KMS-11 (cell line): ENCODE measurements around the gene MND1.

Experiments used
- H2AFZ ChIP-seq: fragments of 200-600 bp; sonication (generic); 2 replicates; pipeline ENCODE4 v1.6.1; 2016; ENCODE audit warnings: antibody characterized with exemption, mixed run types, low read depth
- H3K27ac ChIP-seq: fragments of 200-600 bp; sonication (generic); 2 replicates; pipeline ENCODE4 v1.6.1; 2016; ENCODE audit warnings: mild to moderate bottlenecking, mixed run types
- H3K27me3 ChIP-seq: fragments of 200-600 bp; sonication (generic); 2 replicates; pipeline ENCODE4 v1.6.1; 2017; ENCODE audit warnings: mild to moderate bottlenecking, low read depth, mixed run types, moderate library complexity; ENCODE audit not compliant: insufficient read depth
- H3K36me3 ChIP-seq: fragments of 200-600 bp; sonication (generic); 2 replicates; pipeline ENCODE4 v1.6.1; 2017; ENCODE audit warnings: mild to moderate bottlenecking, mixed run types; ENCODE audit not compliant: insufficient read depth
- H3K4me1 ChIP-seq: fragments of 200-600 bp; sonication (generic); 2 replicates; pipeline ENCODE4 v1.6.1; 2016; ENCODE audit warnings: mild to moderate bottlenecking, low read depth, mixed run types; ENCODE audit not compliant: poor library complexity, severe bottlenecking
- H3K4me2 ChIP-seq: fragments of 200-600 bp; sonication (generic); 2 replicates; pipeline ENCODE4 v1.7.0; 2016; ENCODE audit warnings: mild to moderate bottlenecking, mixed run types
- H3K4me3 ChIP-seq: fragments of 200-600 bp; sonication (generic); IDR thresholded peaks from 2 replicates; pipeline ENCODE4 v1.6.1; 2017; ENCODE audit warnings: low read depth, low read length, mixed read lengths; ENCODE audit not compliant: insufficient read depth
- H3K79me2 ChIP-seq: fragments of 200-600 bp; sonication (generic); 2 replicates; pipeline ENCODE4 v1.6.1; 2016; ENCODE audit warnings: low read depth, mixed run types; ENCODE audit not compliant: insufficient read depth
- H3K9ac ChIP-seq: fragments of 200-600 bp; sonication (generic); 2 replicates; pipeline ENCODE4 v1.6.1; 2016; ENCODE audit warnings: mild to moderate bottlenecking, mixed run types
- H4K20me1 ChIP-seq: fragments of 200-600 bp; sonication (generic); 2 replicates; pipeline ENCODE4 v1.6.1; 2016; ENCODE audit warnings: mild to moderate bottlenecking, mixed run types; ENCODE audit not compliant: insufficient read depth
- TF ChIP-seq, protein P1 (sequence below): fragments of 200-600 bp; sonication (generic); conservative IDR thresholded peaks from 2 replicates; pipeline ENCODE4 v1.6.1; 2017; ENCODE audit warnings: low read depth, mild to moderate bottlenecking, antibody characterized with exemption, low read length, moderate library complexity, mixed read lengths

The MND1 gene

DNA sequence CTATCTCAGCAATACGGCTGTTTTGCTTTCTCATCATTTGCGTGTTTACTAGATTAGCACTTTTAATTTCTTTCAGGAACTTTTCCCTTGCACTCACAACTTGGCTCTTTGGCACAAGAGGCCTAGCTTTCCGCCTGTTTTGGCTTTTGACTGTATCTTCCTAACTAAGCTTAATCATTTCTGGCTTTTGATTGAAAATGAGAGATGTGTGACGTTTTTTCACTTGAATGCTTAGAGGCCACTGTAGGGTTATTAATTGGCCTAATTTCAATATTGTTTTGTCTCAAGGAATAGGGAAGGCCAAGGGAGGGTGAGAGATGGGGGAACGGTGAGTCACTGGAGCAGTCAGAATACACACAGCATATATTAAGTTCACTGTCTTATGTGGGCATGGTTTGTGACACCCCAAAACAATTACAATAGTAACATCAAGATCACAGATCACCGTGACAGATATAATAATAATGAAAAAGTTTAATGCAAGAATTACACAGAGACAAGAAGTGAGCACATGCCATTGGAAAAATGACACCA lies 27.3 kb downstream of the MND1 start:
- H3K9ac ChIP-seq: no peak overlapping the region
- H3K4me3 ChIP-seq: no peak overlapping the region
- TF ChIP-seq, protein P1, sequence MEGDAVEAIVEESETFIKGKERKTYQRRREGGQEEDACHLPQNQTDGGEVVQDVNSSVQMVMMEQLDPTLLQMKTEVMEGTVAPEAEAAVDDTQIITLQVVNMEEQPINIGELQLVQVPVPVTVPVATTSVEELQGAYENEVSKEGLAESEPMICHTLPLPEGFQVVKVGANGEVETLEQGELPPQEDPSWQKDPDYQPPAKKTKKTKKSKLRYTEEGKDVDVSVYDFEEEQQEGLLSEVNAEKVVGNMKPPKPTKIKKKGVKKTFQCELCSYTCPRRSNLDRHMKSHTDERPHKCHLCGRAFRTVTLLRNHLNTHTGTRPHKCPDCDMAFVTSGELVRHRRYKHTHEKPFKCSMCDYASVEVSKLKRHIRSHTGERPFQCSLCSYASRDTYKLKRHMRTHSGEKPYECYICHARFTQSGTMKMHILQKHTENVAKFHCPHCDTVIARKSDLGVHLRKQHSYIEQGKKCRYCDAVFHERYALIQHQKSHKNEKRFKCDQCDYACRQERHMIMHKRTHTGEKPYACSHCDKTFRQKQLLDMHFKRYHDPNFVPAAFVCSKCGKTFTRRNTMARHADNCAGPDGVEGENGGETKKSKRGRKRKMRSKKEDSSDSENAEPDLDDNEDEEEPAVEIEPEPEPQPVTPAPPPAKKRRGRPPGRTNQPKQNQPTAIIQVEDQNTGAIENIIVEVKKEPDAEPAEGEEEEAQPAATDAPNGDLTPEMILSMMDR: no peak
- no peaks in the 10 kb centered on the region for H4K20me1 ChIP-seq
- H3K79me2 ChIP-seq: no peaks in the 10 kb centered on the region
- no peaks in the 10 kb centered on the region for H3K36me3 ChIP-seq
- H3K27ac ChIP-seq: no peak overlapping the region
- H3K4me1 ChIP-seq: no peaks in the 10 kb centered on the region
- no peak overlapping the region for H3K4me2 ChIP-seq
- H3K27me3 ChIP-seq: no peaks in the 10 kb centered on the region
- no peak overlapping the region for H2AFZ ChIP-seq

- no peaks in the 10 kb centered on the region for H4K20me1 ChIP-seq
- TF ChIP-seq, protein P1: no peak
- H3K79me2 ChIP-seq: no peaks in the 10 kb centered on the region
- H3K27me3 ChIP-seq: no peaks in the 10 kb centered on the region
- no peak overlapping the region for H3K27ac ChIP-seq
- H2AFZ ChIP-seq: no peak overlapping the region
- H3K4me1 ChIP-seq: no peaks in the 10 kb centered on the region
- H3K4me3 ChIP-seq: no peak overlapping the region
- H3K9ac ChIP-seq: no peak overlapping the region
- H3K4me2 ChIP-seq: no peak overlapping the region
- H3K36me3 ChIP-seq: no peaks in the 10 kb centered on the region
Observed at GRCh38 chr4:153372967-153373562, 28.6 kb downstream of the MND1 start.

DNA sequence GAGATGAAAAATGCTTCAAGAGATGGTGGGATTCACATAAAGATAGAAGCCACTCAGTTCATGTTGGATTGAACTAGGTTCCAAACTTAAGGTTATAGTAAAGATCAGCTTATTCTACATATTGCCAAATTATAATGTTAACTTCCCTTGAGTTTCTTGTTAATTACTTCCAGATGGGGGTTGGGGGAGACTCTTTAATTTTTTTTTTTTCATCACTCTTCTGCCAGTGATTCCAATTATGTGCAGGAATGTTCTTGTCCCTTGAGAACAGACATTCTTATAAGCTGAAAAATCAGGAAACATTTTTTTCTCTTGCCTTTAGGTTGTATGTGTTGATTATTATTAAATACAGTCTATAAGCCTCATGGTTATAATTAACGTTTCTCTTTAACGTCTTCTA lies 30.0 kb downstream of the MND1 start:
- no peaks in the 10 kb centered on the region for H3K36me3 ChIP-seq
- no peak overlapping the region for H3K4me2 ChIP-seq

DNA sequence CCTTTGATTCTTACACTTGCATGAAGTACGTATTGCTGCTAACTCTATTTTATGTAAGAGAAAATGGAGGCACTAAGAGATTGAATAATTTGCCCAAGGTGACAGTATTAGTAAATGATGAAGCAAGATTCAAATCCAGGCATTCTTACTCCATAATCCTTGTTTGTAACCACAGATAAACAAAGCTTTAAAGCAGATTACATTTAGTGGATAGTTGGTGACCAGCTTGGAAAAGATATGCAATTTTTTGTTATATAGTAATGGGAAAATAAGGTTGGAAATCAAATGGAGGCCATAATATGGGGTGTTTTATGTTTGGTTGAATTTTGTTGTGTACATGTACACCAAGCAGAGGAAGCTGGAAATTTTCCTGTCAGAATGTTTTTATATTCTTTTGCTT lies 30.8 kb downstream of the MND1 start:
- TF ChIP-seq, protein P1: no peak
- Histone ChIP-seq H3K9ac (no peak overlapping the region), H3K27ac (no peak overlapping the region), H2AFZ (no peak overlapping the region), H3K27me3 (no peaks in the 10 kb centered on the region), H3K79me2 (no peaks in the 10 kb centered on the region), H3K4me1 (no peaks in the 10 kb centered on the region), H3K36me3 (no peaks in the 10 kb centered on the region), H3K4me2 (no peak overlapping the region), H3K4me3 (no peak overlapping the region), H4K20me1 (no peaks in the 10 kb centered on the region)

More for the DNA sequence above, 30.0 kb downstream of the MND1 start:
- no peaks in the 10 kb centered on the region for H3K4me1 ChIP-seq
- no peaks in the 10 kb centered on the region for H3K27me3 ChIP-seq
- H3K4me3 ChIP-seq: no peak overlapping the region
- no peak overlapping the region for H3K9ac ChIP-seq
- H2AFZ ChIP-seq: no peak overlapping the region
- no peaks in the 10 kb centered on the region for H3K79me2 ChIP-seq
- H3K27ac ChIP-seq: no peak overlapping the region
- TF ChIP-seq, protein P1: no peak
- H4K20me1 ChIP-seq: no peaks in the 10 kb centered on the region
